K562 (cell line): Measurements from ENCODE around the gene DGKE. TPM values are rescaled to one million over a fixed set of nuclear protein-coding genes. Genes with fewer than 3 reads are reported as not detected.

ENCODE experiments used
- BMI1 ChIP-seq: fragments of 150-350 bp; IDR thresholded peaks from 2 replicates; pipeline ENCODE4 v1.6.1; 2014; ENCODE audit warnings: low read length
- EHMT2 ChIP-seq: fragments of 450-650 bp; IDR thresholded peaks from 2 replicates; pipeline ENCODE4 v1.6.1; 2018; ENCODE audit warnings: antibody characterized with exemption
- FOSL1 ChIP-seq: fragments of 200-800 bp; sonication (Bioruptor generic); conservative IDR thresholded peaks from 2 replicates; pipeline ENCODE4 v1.6.1; 2016; ENCODE audit warnings: missing genetic modification characterization, missing compliant biosample characterization
- JUNB ChIP-seq: fragments of 450-650 bp; formaldehyde crosslinking; conservative IDR thresholded peaks from 2 replicates; pipeline ENCODE4 v1.4.0; 2020; ENCODE audit warnings: mild to moderate bottlenecking
- MEIS2 ChIP-seq: fragments of 450-650 bp; IDR thresholded peaks from 2 replicates; pipeline ENCODE4 v1.6.1; 2014; ENCODE audit warnings: mild to moderate bottlenecking; ENCODE audit not compliant: partially characterized antibody
- NFE2L1 ChIP-seq: fragments of 450-650 bp; IDR thresholded peaks from 2 replicates; pipeline ENCODE4 v1.6.1; 2016; ENCODE audit warnings: missing genetic modification characterization, low read depth, mild to moderate bottlenecking, missing compliant biosample characterization, moderate library complexity, borderline replicate concordance
- NR2F6 ChIP-seq: fragments of 450-650 bp; formaldehyde crosslinking; IDR thresholded peaks from 2 replicates; pipeline ENCODE4 v1.4.0; 2020; ENCODE audit warnings: mild to moderate bottlenecking
- POLR2B ChIP-seq: fragments of 450-650 bp; IDR thresholded peaks from 2 replicates; pipeline ENCODE4 v1.6.1; 2018; ENCODE audit warnings: low read depth; ENCODE audit not compliant: partially characterized antibody
- SMC3 ChIP-seq: conservative IDR thresholded peaks from 2 replicates; pipeline ENCODE4 v1.6.1; 2011; ENCODE audit warnings: low read depth, low read length, improper control_type of control experiment; ENCODE audit not compliant: insufficient read depth
- TRIM24 ChIP-seq, 2 experiments: fragments of 450-650 bp; IDR thresholded peaks; 2 replicates each; pipeline ENCODE4 v1.6.1; 2016
- polyA plus RNA-seq, 8 experiments: library from polyadenylated mRNA; depleted of rRNA in 4 of 8; stranded (reverse) in 5 of 8; unstranded in 3 of 8; fragments of >200 nt; fragmentation: Nextera tagmentation in 2 of 8; fragmentation: Illumina TruSeq in 1 of 8; extraction: Ambion mirVana in 2 of 8; extraction: Trizol in 1 of 8; gene quantifications; 2 replicates each; pipeline versions ENCODE4 v1.2.1 to v1.2.3, GENCODE V29; 2011 to 2014; ENCODE audit warnings: inconsistent platforms in 1 of 8, missing spikeins in 1 of 8
- total RNA-seq, 7 experiments: library from RNA; depleted of rRNA in 6 of 7; stranded (reverse); fragments of >200 nt in 6 of 7; fragmentation: Illumina TruSeq in 2 of 7; extraction: Trizol in 2 of 7; gene quantifications; 2 replicates each; pipeline versions ENCODE4 v1.2.1 to v1.2.3, GENCODE V29; 2011 to 2021; ENCODE audit warnings: low replicate concordance in 1 of 7
- TF ChIP-seq, protein P1 (sequence below): fragments of 450-650 bp; IDR thresholded peaks from 2 replicates; pipeline ENCODE4 v1.6.1; 2016; ENCODE audit warnings: mild to moderate bottlenecking, moderate library complexity
- TF ChIP-seq, protein P2 (sequence below): fragments of 450-650 bp; IDR thresholded peaks from 2 replicates; pipeline ENCODE4 v1.6.1; 2016; ENCODE audit warnings: borderline replicate concordance

DGKE gene
- total and polyA plus RNA-seq, 9 of the 15 experiments (the other 6 are each of a cell fraction or from before 2014, with no cell fraction given): 1.3 to 9.9 (median 5.9) TPM

DNA sequence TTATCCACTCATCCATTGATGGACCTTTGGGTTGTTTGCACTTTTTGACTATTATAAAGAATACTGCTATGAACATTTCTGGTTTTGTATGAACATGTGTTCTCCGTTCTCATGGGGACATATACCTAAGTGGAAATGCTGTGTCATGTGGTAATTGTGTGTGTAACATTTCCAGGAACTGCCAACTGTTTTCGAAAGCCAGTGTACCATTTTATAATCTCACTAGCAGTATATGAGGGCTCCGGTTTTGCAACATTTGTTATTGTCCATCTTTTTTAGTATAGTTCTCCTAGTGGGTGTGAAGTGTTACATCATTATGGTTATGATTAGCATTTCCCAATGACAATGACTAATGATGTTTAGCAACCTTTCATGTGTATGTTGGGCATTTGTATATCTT lies 85.0 kb downstream of the DGKE start (continued):
- TF ChIP-seq, protein P1, sequence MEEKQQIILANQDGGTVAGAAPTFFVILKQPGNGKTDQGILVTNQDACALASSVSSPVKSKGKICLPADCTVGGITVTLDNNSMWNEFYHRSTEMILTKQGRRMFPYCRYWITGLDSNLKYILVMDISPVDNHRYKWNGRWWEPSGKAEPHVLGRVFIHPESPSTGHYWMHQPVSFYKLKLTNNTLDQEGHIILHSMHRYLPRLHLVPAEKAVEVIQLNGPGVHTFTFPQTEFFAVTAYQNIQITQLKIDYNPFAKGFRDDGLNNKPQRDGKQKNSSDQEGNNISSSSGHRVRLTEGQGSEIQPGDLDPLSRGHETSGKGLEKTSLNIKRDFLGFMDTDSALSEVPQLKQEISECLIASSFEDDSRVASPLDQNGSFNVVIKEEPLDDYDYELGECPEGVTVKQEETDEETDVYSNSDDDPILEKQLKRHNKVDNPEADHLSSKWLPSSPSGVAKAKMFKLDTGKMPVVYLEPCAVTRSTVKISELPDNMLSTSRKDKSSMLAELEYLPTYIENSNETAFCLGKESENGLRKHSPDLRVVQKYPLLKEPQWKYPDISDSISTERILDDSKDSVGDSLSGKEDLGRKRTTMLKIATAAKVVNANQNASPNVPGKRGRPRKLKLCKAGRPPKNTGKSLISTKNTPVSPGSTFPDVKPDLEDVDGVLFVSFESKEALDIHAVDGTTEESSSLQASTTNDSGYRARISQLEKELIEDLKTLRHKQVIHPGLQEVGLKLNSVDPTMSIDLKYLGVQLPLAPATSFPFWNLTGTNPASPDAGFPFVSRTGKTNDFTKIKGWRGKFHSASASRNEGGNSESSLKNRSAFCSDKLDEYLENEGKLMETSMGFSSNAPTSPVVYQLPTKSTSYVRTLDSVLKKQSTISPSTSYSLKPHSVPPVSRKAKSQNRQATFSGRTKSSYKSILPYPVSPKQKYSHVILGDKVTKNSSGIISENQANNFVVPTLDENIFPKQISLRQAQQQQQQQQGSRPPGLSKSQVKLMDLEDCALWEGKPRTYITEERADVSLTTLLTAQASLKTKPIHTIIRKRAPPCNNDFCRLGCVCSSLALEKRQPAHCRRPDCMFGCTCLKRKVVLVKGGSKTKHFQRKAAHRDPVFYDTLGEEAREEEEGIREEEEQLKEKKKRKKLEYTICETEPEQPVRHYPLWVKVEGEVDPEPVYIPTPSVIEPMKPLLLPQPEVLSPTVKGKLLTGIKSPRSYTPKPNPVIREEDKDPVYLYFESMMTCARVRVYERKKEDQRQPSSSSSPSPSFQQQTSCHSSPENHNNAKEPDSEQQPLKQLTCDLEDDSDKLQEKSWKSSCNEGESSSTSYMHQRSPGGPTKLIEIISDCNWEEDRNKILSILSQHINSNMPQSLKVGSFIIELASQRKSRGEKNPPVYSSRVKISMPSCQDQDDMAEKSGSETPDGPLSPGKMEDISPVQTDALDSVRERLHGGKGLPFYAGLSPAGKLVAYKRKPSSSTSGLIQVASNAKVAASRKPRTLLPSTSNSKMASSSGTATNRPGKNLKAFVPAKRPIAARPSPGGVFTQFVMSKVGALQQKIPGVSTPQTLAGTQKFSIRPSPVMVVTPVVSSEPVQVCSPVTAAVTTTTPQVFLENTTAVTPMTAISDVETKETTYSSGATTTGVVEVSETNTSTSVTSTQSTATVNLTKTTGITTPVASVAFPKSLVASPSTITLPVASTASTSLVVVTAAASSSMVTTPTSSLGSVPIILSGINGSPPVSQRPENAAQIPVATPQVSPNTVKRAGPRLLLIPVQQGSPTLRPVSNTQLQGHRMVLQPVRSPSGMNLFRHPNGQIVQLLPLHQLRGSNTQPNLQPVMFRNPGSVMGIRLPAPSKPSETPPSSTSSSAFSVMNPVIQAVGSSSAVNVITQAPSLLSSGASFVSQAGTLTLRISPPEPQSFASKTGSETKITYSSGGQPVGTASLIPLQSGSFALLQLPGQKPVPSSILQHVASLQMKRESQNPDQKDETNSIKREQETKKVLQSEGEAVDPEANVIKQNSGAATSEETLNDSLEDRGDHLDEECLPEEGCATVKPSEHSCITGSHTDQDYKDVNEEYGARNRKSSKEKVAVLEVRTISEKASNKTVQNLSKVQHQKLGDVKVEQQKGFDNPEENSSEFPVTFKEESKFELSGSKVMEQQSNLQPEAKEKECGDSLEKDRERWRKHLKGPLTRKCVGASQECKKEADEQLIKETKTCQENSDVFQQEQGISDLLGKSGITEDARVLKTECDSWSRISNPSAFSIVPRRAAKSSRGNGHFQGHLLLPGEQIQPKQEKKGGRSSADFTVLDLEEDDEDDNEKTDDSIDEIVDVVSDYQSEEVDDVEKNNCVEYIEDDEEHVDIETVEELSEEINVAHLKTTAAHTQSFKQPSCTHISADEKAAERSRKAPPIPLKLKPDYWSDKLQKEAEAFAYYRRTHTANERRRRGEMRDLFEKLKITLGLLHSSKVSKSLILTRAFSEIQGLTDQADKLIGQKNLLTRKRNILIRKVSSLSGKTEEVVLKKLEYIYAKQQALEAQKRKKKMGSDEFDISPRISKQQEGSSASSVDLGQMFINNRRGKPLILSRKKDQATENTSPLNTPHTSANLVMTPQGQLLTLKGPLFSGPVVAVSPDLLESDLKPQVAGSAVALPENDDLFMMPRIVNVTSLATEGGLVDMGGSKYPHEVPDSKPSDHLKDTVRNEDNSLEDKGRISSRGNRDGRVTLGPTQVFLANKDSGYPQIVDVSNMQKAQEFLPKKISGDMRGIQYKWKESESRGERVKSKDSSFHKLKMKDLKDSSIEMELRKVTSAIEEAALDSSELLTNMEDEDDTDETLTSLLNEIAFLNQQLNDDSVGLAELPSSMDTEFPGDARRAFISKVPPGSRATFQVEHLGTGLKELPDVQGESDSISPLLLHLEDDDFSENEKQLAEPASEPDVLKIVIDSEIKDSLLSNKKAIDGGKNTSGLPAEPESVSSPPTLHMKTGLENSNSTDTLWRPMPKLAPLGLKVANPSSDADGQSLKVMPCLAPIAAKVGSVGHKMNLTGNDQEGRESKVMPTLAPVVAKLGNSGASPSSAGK: peak; percentile 53; the same call in 1 of the 2 replicates
- TF ChIP-seq JUNB (CRISPR knock-in tag) (no peak), EHMT2 (peak; percentile 40; the same call in 1 of the 2 replicates), BMI1 (no peak), TRIM24 (IDR thresholded peaks at IDR 0.05) (peak; percentile 92 to 97), NFE2L1 (no peak), MEIS2 (peak; percentile 81), NR2F6 (no peak), SMC3 (no peak), POLR2B (no peak), FOSL1 (tag) (peak; percentile 53)
- TF ChIP-seq, protein P2, sequence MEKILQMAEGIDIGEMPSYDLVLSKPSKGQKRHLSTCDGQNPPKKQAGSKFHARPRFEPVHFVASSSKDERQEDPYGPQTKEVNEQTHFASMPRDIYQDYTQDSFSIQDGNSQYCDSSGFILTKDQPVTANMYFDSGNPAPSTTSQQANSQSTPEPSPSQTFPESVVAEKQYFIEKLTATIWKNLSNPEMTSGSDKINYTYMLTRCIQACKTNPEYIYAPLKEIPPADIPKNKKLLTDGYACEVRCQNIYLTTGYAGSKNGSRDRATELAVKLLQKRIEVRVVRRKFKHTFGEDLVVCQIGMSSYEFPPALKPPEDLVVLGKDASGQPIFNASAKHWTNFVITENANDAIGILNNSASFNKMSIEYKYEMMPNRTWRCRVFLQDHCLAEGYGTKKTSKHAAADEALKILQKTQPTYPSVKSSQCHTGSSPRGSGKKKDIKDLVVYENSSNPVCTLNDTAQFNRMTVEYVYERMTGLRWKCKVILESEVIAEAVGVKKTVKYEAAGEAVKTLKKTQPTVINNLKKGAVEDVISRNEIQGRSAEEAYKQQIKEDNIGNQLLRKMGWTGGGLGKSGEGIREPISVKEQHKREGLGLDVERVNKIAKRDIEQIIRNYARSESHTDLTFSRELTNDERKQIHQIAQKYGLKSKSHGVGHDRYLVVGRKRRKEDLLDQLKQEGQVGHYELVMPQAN: no peak
